ENCODE measurements around the gene AKT1S1. TPM values are rescaled to one million over a fixed set of nuclear protein-coding genes. Genes with fewer than 3 reads are reported as not detected.
A peak's percentile ranks its signal among the peaks of the same experiment; 100 is the strongest.

The AKT1S1 gene
- total RNA-seq, 4 donors from 2014 or later, result 14.4 to 24.6 (median 19.7) TPM

DNA sequence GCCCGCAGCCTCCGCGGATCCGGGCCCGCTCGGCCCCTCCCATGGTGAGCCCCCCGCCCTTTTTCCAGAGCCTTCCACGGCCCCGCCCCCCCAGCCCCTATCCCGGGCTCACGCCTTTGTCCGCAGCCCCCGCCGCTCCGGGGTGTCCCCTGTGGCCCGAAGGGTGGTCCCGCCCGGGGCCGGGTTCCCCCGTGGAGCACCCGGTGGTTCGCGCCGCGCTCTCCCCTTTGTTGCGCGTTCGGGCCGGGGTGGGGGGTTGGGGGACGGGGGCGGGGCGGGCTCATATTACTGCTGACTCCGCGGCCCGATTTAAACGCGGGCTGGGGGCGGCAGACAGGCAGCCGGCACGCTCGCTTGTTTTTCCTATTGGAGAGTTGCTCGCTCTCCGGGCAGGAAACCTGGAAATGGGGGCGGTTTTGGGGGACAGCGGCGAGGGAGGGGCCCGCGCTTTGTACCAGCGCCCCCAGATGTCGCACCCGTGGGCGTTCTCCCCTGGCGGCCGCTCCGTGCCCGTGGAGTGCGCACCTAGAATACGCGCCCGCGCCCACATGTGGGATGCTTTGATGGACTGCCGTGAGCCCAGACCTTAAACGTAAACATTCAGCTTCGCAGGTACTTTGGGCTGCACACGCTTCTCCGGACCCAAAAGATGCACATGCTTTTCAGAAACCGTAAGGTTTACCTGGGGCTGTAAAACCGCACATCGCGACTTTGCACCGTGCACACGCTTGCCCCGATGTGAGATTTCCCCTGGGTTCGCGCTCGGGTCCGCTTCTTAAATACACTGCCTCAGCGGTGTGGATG, 25.5 kb downstream of the AKT1S1 start:
- no peak for TF ChIP-seq POLR2AphosphoS5 (IDR thresholded peaks at IDR 0.05)
- TF ChIP-seq POLR2A (IDR thresholded peaks at IDR 0.05), result no peak
- no peak for TF ChIP-seq EP300 (IDR thresholded peaks at IDR 0.05)
- TF ChIP-seq, protein P1, sequence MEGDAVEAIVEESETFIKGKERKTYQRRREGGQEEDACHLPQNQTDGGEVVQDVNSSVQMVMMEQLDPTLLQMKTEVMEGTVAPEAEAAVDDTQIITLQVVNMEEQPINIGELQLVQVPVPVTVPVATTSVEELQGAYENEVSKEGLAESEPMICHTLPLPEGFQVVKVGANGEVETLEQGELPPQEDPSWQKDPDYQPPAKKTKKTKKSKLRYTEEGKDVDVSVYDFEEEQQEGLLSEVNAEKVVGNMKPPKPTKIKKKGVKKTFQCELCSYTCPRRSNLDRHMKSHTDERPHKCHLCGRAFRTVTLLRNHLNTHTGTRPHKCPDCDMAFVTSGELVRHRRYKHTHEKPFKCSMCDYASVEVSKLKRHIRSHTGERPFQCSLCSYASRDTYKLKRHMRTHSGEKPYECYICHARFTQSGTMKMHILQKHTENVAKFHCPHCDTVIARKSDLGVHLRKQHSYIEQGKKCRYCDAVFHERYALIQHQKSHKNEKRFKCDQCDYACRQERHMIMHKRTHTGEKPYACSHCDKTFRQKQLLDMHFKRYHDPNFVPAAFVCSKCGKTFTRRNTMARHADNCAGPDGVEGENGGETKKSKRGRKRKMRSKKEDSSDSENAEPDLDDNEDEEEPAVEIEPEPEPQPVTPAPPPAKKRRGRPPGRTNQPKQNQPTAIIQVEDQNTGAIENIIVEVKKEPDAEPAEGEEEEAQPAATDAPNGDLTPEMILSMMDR (IDR thresholded peaks at IDR 0.05), result no peak
- peak overlapping the region; percentile 97 to 100 (median 98) for H3K27ac ChIP-seq
- no peak for ATAC-seq
- H3K9me3 ChIP-seq, result no peaks in the 10 kb centered on the region
- no peaks in the 10 kb centered on the region for H3K27me3 ChIP-seq
- WGBS, 2 donors (ENCODE audit: low coverage in 1 of 2), result 0% methylated on average over 1 of the region's 78 CpGs; no CpG with 5 or more reads in 1 of the 2 donors
- peak overlapping the region; percentile 80 to 98 for H3K4me3 ChIP-seq
- peaks cover 0 to 25% of the 10 kb centered on the region in 2 donors for H3K36me3 ChIP-seq
- peaks cover 0 to 43% (median 15%) of the 10 kb centered on the region in 3 donors for H3K4me1 ChIP-seq

DNA sequence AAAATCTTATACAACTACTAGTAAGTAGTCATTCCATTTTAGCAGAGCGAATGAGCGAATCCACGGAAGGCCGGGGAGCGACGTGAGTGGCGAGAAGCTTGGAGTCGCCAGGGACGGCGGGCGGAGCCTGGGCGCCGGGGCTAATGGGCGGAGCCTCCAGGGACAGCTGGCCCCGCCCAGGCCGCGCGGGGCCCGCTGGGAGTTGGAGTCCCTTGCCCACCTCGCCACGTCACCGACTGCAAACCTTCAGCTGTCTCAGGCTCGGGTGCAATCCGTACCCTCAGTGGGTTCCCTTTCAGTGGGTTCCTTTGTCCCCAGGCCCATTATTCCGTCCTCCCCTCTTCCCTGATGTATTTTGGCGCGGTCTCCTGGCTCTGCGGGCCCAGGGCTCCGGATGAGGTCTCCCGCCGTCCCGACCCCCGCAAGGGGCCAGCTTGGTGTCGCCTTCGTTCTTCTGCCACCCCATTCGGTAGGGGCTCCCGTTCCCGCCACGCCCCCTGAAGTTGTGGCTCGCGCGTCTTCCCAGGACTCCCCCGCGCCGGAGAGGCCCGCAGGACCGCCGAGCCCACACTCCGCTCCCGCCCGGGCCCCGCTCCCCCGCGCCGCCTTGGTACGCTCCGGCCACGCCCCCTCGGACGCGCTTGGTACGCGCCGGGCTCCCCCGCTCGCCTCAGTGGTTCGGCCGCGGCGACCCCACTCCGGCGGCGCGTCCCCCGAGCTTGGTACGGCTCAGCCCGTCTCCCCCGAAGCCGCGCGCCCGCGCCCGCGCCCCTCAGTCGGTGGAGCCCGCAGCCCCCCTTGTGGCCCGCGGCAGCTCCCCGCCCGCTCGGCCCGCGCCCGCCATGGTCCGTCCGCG, 26.4 kb downstream of the AKT1S1 start, which contains the start of gene PTOV1:
Gene PTOV1, plus strand, starts transcription at position 673 of the 856 bp plus-strand sequence.
- 0 to 1% methylated on average over 2 to 17 of the region's 98 CpGs for WGBS, 2 donors (ENCODE audit: low coverage in 1 of 2)
- ATAC-seq, result peak; percentile 94

DNA sequence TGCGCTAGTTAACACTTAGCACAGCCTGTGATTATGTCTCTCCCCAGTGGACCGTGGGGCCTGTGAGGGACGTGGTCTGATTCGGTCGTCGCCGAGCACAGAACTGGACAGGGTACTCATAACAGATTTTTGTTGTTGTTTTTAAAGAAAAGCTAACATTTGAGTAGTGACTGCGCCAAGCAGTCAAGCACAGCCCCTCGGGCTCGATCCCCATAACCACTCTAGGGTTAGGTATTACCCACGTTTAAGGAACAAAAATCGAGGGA, 27.0 kb downstream of the AKT1S1 start:
- WGBS, 2 donors (ENCODE audit: low coverage in 1 of 2), result 13 to 50% methylated on average over 3 to 10 of the region's 12 CpGs
- peaks cover 0 to 10% of the 10 kb centered on the region in 2 donors for H3K36me3 ChIP-seq
- H3K4me1 ChIP-seq, result peaks cover 0 to 42% (median 15%) of the 10 kb centered on the region in 3 donors
- no peaks in the 10 kb centered on the region for H3K9me3 ChIP-seq
- no peaks in the 10 kb centered on the region for H3K27me3 ChIP-seq
- TF ChIP-seq POLR2AphosphoS5 (IDR thresholded peaks at IDR 0.05) (no peak), POLR2A (IDR thresholded peaks at IDR 0.05) (no peak), EP300 (IDR thresholded peaks at IDR 0.05) (no peak)
- TF ChIP-seq, protein P1 (IDR thresholded peaks at IDR 0.05), result no peak
- ATAC-seq, result no peak
- H3K27ac ChIP-seq, result peak overlapping the region; percentile 97 to 100 (median 98)
- peak overlapping the region; percentile 80 to 98 for H3K4me3 ChIP-seq

More for the DNA sequence above, 26.4 kb downstream of the AKT1S1 start, which contains the start of gene PTOV1:
- H3K27ac ChIP-seq, result peak within 1 kb of the TSS; percentile 97 to 100 (median 98)
- H3K4me1 ChIP-seq, result peaks cover 0 to 43% (median 15%) of the 10 kb centered on the region in 3 donors
- peak within 1 kb of the TSS; percentile 80 to 98 for H3K4me3 ChIP-seq
- H3K9me3 ChIP-seq, result no peaks in the 10 kb centered on the region
- TF ChIP-seq EP300 (IDR thresholded peaks at IDR 0.05), result no peak
- TF ChIP-seq, protein P1 (IDR thresholded peaks at IDR 0.05), result peak in 1 of 4 experiments; percentile 23
- peak; percentile 72 for TF ChIP-seq POLR2AphosphoS5 (IDR thresholded peaks at IDR 0.05)
- TF ChIP-seq POLR2A (IDR thresholded peaks at IDR 0.05), result peak; percentile 71 to 78
- no peaks in the 10 kb centered on the region for H3K27me3 ChIP-seq
- H3K36me3 ChIP-seq, result peaks cover 0 to 15% of the 10 kb centered on the region in 2 donors

DNA sequence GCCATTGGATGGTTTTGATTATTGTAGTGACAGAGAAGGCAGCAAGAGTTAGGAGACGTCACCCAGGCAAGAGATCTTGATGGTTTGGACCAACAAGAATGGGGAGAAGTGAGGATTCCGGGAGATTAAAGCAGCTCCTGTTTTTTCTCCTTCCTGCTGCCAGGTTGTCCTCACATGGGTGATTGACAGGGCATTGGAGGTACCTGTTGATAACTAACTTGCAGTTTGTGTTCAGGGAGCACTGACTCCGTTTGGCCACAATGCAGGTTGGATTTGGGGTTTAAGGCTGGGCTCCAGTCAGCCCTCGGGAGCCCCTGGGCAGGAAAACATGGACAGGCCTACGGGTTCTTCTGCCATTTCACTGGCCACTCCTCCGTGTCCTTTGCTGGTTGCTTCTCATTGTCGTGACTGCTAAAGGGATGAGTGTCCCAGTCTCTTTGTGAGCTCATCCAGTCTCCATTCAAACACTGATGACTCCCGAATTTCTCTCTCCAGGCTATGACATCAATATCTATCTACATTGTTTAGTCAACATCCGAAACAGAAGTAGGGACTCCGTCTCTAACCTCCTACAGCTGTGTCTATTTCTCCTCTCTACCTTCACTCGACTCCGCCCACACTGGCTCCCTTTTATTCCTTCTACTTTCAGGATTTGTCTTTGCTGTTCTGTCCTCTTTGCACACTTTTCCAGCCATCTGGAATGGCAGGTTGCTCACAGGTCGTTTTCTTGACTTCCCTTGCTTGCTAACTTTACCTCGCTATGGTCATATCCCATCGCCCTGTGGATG, 27.5 kb downstream of the AKT1S1 start:
- Histone ChIP-seq H3K4me3 (peak overlapping the region in 1 of 2 donors; percentile 98), H3K27me3 (no peaks in the 10 kb centered on the region), H3K4me1 (peaks cover 0 to 37% (median 15%) of the 10 kb centered on the region in 3 donors), H3K36me3 (peaks cover 0 to 4% of the 10 kb centered on the region in 2 donors), H3K9me3 (no peaks in the 10 kb centered on the region), H3K27ac (peak overlapping the region; percentile 97 to 100 (median 98))
- ATAC-seq, result no peak
- 85 to 86% methylated on average over 8 to 12 of the region's 15 CpGs for WGBS, 2 donors (ENCODE audit: low coverage in 1 of 2)
- TF ChIP-seq POLR2A (IDR thresholded peaks at IDR 0.05) (no peak), POLR2AphosphoS5 (IDR thresholded peaks at IDR 0.05) (no peak), EP300 (IDR thresholded peaks at IDR 0.05) (no peak)
- TF ChIP-seq, protein P1 (IDR thresholded peaks at IDR 0.05), result no peak
